ENCODE results near the gene KANK4.

DNA sequence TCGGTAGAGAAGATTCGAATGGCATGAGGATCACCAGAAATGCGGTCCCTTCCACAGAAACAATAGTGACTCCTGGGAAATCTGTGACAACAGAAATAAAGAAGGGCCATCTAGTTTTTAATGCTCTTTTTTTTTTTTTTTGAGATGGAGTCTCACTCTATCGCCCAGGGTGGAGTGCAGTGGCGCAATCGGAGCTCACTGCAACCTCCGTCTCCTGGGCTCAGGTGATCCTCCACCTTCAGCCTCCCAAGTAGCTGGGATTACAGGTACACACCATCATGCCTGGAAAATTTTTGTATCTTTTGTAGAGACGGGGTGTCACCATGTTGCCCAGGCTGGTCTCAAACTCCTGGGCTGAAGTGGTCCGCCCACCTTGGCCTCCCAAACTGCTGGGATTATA, 80.7 kb downstream of the KANK4 start:
- TF ChIP-seq, protein P1, sequence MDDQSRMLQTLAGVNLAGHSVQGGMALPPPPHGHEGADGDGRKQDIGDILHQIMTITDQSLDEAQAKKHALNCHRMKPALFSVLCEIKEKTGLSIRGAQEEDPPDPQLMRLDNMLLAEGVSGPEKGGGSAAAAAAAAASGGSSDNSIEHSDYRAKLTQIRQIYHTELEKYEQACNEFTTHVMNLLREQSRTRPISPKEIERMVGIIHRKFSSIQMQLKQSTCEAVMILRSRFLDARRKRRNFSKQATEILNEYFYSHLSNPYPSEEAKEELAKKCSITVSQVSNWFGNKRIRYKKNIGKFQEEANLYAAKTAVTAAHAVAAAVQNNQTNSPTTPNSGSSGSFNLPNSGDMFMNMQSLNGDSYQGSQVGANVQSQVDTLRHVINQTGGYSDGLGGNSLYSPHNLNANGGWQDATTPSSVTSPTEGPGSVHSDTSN (IDR thresholded peaks at IDR 0.05): no peak
- no peak for TF ChIP-seq ZSCAN20 (CRISPR knock-in tag; IDR thresholded peaks at IDR 0.05)
- TF ChIP-seq, protein P2, sequence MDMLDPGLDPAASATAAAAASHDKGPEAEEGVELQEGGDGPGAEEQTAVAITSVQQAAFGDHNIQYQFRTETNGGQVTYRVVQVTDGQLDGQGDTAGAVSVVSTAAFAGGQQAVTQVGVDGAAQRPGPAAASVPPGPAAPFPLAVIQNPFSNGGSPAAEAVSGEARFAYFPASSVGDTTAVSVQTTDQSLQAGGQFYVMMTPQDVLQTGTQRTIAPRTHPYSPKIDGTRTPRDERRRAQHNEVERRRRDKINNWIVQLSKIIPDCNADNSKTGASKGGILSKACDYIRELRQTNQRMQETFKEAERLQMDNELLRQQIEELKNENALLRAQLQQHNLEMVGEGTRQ (IDR thresholded peaks at IDR 0.05): no peak
- TF ChIP-seq, protein P3, sequence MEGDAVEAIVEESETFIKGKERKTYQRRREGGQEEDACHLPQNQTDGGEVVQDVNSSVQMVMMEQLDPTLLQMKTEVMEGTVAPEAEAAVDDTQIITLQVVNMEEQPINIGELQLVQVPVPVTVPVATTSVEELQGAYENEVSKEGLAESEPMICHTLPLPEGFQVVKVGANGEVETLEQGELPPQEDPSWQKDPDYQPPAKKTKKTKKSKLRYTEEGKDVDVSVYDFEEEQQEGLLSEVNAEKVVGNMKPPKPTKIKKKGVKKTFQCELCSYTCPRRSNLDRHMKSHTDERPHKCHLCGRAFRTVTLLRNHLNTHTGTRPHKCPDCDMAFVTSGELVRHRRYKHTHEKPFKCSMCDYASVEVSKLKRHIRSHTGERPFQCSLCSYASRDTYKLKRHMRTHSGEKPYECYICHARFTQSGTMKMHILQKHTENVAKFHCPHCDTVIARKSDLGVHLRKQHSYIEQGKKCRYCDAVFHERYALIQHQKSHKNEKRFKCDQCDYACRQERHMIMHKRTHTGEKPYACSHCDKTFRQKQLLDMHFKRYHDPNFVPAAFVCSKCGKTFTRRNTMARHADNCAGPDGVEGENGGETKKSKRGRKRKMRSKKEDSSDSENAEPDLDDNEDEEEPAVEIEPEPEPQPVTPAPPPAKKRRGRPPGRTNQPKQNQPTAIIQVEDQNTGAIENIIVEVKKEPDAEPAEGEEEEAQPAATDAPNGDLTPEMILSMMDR (IDR thresholded peaks at IDR 0.05): no peak
- TF ChIP-seq RAD21 (conservative IDR thresholded peaks at IDR 0.05 in 1 of 2, IDR thresholded peaks at IDR 0.05 in 1 of 2): no peak
- no peak for TF ChIP-seq NR3C1 (IDR thresholded peaks at IDR 0.05)
- TF ChIP-seq ZC3H11A (IDR thresholded peaks at IDR 0.05): no peak
- no peak for TF ChIP-seq EP300 (IDR thresholded peaks at IDR 0.05)
- TF ChIP-seq POLR2A (IDR thresholded peaks at IDR 0.05; ENCODE audit: low read length): no peak
- TF ChIP-seq, protein P4, sequence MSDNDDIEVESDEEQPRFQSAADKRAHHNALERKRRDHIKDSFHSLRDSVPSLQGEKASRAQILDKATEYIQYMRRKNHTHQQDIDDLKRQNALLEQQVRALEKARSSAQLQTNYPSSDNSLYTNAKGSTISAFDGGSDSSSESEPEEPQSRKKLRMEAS (IDR thresholded peaks at IDR 0.05): no peak
- no peak for TF ChIP-seq HOXA7 (CRISPR knock-in tag; IDR thresholded peaks at IDR 0.05)

Data from A549 (cell line).